GM20000 (cell line): ENCODE data around the gene OGDH.

Experiments used
- DNase-seq: peaks from one replicate; pipeline ENCODE4 v3.0.0; 2012; ENCODE audit warnings: low spot score
- TF ChIP-seq, protein P1 (sequence below): IDR thresholded peaks from 2 replicates; pipeline ENCODE4 v1.5.1; 2012; ENCODE audit warnings: mild to moderate bottlenecking, control low read depth; ENCODE audit errors: extremely low read depth, missing control alignments

OGDH gene

DNA sequence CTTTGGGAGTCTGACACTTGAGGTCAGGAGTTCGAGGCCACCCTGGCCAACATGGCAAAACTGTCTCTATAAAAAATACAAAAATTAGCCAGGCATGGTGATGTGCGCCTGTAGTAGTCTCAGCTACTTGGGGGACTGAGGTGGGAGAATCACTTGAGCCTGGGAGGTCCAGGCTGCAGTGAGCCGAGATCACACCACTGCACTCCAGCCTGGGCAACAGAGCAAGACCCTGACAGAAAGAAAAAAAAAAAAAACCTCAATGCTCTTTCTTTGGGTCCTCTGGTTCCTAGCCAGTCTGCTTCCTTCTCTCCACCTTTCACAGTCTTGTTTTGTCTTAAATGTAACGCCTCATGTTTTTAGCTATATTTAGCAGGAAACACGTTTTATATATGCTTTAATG is 9.4 kb downstream of the OGDH start:
- no peak for DNase-seq
- TF ChIP-seq, protein P1, sequence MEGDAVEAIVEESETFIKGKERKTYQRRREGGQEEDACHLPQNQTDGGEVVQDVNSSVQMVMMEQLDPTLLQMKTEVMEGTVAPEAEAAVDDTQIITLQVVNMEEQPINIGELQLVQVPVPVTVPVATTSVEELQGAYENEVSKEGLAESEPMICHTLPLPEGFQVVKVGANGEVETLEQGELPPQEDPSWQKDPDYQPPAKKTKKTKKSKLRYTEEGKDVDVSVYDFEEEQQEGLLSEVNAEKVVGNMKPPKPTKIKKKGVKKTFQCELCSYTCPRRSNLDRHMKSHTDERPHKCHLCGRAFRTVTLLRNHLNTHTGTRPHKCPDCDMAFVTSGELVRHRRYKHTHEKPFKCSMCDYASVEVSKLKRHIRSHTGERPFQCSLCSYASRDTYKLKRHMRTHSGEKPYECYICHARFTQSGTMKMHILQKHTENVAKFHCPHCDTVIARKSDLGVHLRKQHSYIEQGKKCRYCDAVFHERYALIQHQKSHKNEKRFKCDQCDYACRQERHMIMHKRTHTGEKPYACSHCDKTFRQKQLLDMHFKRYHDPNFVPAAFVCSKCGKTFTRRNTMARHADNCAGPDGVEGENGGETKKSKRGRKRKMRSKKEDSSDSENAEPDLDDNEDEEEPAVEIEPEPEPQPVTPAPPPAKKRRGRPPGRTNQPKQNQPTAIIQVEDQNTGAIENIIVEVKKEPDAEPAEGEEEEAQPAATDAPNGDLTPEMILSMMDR, result no peak

DNA sequence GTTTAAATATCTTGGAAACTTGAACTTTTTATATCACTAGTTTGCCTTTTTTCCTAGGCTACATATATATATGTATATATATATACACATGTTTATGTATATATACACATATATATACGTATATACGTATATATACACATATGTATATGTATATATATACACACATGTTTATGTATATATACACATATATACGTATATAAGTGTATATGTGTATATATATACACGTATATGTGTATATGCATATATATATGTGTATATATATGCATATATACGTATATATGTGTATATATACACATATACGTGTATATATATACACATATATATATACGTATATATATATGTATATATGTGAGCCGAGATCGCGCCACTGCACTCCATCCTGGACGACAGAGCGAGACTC is 10.1 kb downstream of the OGDH start:
- DNase-seq, result no peak
- TF ChIP-seq, protein P1, result no peak

DNA sequence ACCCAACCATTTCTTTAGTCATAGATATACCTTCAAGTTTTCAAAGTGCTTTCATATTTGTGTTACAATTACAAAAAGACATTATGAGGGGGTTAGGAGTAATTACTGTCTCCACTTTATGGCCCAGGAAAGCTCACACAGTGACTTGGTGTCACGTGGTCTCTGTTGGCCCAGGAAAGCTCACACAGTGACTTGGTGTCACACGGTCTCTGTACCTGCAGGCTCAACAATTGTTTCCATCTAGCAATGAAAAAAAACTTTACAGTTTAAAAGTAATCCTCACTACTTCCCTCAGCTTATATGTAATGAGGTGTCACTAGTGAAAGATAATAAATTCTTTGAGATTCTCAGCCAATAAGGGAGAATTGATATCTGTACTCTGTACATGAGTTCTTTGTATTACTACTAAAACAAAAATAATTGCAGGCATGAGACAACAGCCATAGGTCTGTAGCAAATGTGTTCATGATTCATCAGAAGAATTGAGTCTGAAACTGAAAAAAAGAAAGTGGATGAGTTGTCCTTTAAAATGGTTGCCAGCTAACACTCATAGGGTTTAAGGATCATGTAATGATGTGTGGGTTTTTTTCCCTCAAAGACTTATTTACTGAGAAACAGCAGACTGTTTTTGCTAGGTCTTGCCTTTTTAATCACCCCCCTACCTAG is 10.9 kb downstream of the OGDH start:
- peak; percentile 25 for DNase-seq
- TF ChIP-seq, protein P1, result no peak

DNA sequence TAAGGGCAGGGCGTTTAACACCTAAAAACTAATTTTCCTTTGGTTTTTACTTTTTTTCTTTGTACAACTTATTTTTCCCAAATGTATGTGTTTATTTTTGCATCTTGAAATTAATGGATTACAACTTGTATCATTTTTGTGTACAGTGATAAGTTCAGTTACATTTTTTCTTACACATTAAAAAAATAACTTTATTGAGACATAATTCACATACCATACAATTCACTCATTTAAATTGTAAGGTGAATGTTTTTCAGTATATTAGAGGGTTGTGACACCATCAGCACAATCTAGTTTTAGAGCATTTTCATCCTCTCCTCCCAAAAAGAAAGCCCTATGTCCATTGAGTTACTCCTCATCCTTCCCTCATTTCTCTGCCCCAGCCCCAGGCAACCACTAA is 11.6 kb downstream of the OGDH start:
- no peak for DNase-seq
- TF ChIP-seq, protein P1, result no peak

DNA sequence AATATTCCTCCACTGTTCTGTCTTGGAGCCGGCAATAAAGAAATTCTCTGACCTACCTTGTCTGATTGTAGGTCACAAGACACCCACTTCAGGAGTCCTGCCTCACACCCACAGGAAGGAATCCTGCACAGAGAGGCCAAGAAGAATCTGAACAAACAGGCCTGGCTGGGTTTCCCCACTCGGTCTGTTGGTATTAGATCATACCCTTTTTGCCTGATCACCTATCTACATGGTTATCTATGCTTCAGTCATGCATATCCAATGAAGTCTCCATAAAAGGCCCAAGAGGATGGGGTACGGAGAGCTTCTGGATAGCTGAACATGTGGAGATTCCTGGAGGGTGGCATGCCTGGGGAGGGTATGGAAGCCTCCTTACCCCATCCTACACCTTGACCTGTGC is 12.3 kb downstream of the OGDH start:
- DNase-seq, result no peak
- TF ChIP-seq, protein P1, result no peak

DNA sequence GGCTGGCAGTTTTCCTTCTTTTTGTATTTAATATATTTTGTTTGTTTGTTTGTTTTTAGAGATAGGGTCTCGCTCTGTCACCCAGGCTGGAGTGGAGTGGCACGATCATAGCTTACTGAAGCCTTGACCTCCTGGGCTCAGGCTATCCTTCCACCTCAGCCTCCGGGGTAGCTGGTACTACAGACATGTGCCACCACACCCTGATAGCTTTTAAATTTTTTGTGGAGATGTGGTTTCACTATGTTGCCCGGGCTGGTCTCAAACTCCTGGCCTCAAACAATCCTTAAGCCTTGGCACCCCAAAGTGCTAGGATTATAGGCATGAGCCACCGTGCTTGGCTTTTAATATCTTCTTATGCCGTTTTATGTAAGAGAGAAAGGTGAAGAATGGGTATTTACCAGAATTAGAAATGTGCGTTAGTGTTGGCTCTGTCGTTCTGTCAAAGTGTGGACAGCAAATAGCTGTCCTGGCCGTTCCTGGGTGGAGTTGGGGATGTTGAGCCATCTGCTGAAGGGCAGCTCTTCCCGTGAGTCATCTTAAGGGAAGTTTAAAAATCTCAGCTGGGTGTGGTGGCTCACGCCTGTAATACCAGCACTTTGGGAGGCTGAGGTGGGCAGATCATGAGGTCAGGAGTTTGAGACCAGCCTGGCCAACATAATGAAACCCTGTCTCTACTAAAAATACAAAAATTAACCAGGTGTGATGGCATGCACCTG is 14.8 kb downstream of the OGDH start:
- no peak for DNase-seq
- TF ChIP-seq, protein P1, result no peak

DNA sequence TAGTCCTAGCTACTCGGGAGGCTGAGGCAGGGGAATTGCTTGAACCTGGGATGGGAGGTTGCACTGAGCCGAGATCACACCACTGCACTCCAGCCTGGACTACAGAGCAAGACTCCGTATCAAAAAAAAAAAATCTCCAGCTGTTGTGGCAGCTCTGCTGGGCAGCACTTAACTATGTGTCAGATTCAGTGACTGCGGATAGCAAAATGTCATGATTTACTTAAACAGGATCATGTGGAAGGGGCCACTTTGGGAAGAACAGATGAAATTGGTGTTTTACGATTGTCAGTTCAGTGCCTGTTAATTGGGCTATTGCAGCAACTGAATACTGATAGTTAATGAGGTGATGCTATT is 15.3 kb downstream of the OGDH start:
- no peak for DNase-seq
- TF ChIP-seq, protein P1, result no peak
